Lower leg skin (tissue), 3 donors: Measurements from ENCODE around the gene RHCE.

ENCODE experiments used
- CTCF ChIP-seq, 3 donors: fragments of 450-650 bp; IDR thresholded peaks; one replicate each; pipeline ENCODE4 v1.5.1; 2016; ENCODE audit warnings: antibody characterized with exemption in 3 of 3, mild to moderate bottlenecking in 3 of 3, moderate library complexity in 2 of 3
- POLR2A ChIP-seq, 2 donors: fragments of 450-650 bp; IDR thresholded peaks; one replicate each; pipeline ENCODE4 v1.6.1; 2016 to 2017; ENCODE audit warnings: antibody characterized with exemption in 2 of 2, mild to moderate bottlenecking in 1 of 2, moderate library complexity in 1 of 2

DNA sequence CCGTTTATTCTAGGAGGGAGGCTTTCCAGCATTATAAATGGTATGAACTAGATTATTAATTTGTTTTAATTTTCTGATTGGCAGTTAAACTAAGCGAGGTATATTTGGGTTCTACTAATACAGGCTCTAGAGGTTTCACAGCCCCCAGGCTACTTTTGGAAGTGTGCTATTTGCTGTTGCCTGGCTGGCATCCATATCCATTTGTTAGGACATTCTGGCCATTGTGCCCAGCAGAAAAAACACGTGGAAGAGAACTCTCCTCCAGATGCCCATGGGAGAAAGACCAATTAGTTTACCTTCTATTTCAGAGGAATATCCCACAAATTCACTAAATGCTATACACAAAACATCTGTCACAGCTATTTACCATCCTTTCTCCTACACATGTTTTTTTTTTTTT is 39.4 kb upstream of the RHCE start:
- TF ChIP-seq CTCF (IDR thresholded peaks at IDR 0.05) (no peak), POLR2A (IDR thresholded peaks at IDR 0.05) (no peak)
